GM11168 (cell line): ENCODE results near the gene ADH5.
"Not testable (repeated sequence)": the region's sequence is repeated elsewhere in the genome, so short reads cannot be mapped to it uniquely, and the experiment has no call there.

Experiments
- in situ Hi-C: fragments of 300-500 bp; cut with MboI; formaldehyde crosslinking; loops from one replicate; pipeline ENCODE4 v1.12.0; 2022; ENCODE audit warnings: low sequenced_read_pairs; ENCODE audit not compliant: unreplicated experiment

Gene ADH5

GRCh38 chr4:99088481-99089365 is at the start of gene ADH5:
ADH5 (minus strand) TSS chr4:99088788; CDS start chr4:99088700, 88 bp downstream.
- in situ Hi-C loops: no loop called here

- in situ Hi-C loops: no loop called here
Observed at GRCh38 chr4:99136329-99136728, 47.7 kb upstream of the ADH5 start.

GRCh38 chr4:99135541-99136162 is 47.1 kb upstream of the ADH5 start:
- in situ Hi-C loops: no loop called here

- in situ Hi-C loops: no loop called here
Observed at GRCh38 chr4:99134586-99134985, 46.0 kb upstream of the ADH5 start.

GRCh38 chr4:99131378-99131777 is 42.8 kb upstream of the ADH5 start:
- in situ Hi-C loops: no loop called here

GRCh38 chr4:99126376-99126775 is 37.8 kb upstream of the ADH5 start:
- in situ Hi-C loops: no loop called here

- in situ Hi-C loops: no loop called here
Observed at GRCh38 chr4:99121008-99121407, 32.4 kb upstream of the ADH5 start.

- in situ Hi-C loops: no loop called here
Observed at GRCh38 chr4:99120501-99120900, 31.9 kb upstream of the ADH5 start.

- in situ Hi-C loops: no loop called here
Observed at GRCh38 chr4:99117876-99118693, 29.5 kb upstream of the ADH5 start.

- in situ Hi-C loops: not testable (repeated sequence)
Observed at GRCh38 chr4:99117122-99117841, 28.7 kb upstream of the ADH5 start.

- in situ Hi-C loops: loop anchor here (10.0 kb wide), 1 partner anchor 296 kb away; no protein-coding TSS in a partner anchor
Observed at GRCh38 chr4:99109286-99109685, 20.7 kb upstream of the ADH5 start.

GRCh38 chr4:99104153-99104552 is 15.6 kb upstream of the ADH5 start:
- in situ Hi-C loops: loop anchor here (10.0 kb wide), 1 partner anchor 301 kb away; no protein-coding TSS in a partner anchor

GRCh38 chr4:99103166-99103565 is 14.6 kb upstream of the ADH5 start:
- in situ Hi-C loops: loop anchor here (10.0 kb wide), 1 partner anchor 302 kb away; no protein-coding TSS in a partner anchor

GRCh38 chr4:99102634-99103033 is 14.0 kb upstream of the ADH5 start:
- in situ Hi-C loops: loop anchor here (10.0 kb wide), 1 partner anchor 302 kb away; no protein-coding TSS in a partner anchor

GRCh38 chr4:99100876-99101275 is 12.3 kb upstream of the ADH5 start:
- in situ Hi-C loops: loop anchor here (10.0 kb wide), 1 partner anchor 304 kb away; no protein-coding TSS in a partner anchor

GRCh38 chr4:99099814-99100213 is 11.2 kb upstream of the ADH5 start:
- in situ Hi-C loops: loop anchor here (10.0 kb wide), 1 partner anchor 305 kb away; no protein-coding TSS in a partner anchor

GRCh38 chr4:99099311-99099710 is 10.7 kb upstream of the ADH5 start:
- in situ Hi-C loops: no loop called here

- in situ Hi-C loops: not testable (repeated sequence)
Observed at GRCh38 chr4:99091841-99092240, 3.3 kb upstream of the ADH5 start.

- in situ Hi-C loops: no loop called here
Observed at GRCh38 chr4:99091216-99091575, 2.6 kb upstream of the ADH5 start.
